Ureter (tissue), 1 donor: ENCODE measurements around the gene KCNH1. TPM values are rescaled to one million over a fixed set of nuclear protein-coding genes. Genes with fewer than 3 reads are reported as not detected.

Source experiments
- DNase-seq: peaks from one replicate; pipeline ENCODE4 v3.0.0-alpha.2; 2020; ENCODE audit warnings: low spot score
- total RNA-seq: library from RNA; stranded (reverse); gene quantifications from one replicate; pipeline ENCODE4 v1.2.4, GENCODE V29; 2023
- donor health status: DM: yes; HTN: yes; CAD: no.

The KCNH1 gene
- 0.86 TPM for total RNA-seq

- DNase-seq = peak; percentile 74
Measured at GRCh38 chr1:211133836-211134669, at the start of gene KCNH1. Gene KCNH1 (minus strand): TSS chr1:211134148. CDS start chr1:211133945, 203 bp downstream.

- DNase-seq = no peak
Measured at GRCh38 chr1:211182746-211183145, 48.8 kb upstream of the KCNH1 start.

GRCh38 chr1:211174375-211174774, 40.4 kb upstream of the KCNH1 start:
- DNase-seq = no peak

- no peak for DNase-seq
Measured at GRCh38 chr1:211172657-211173056, 38.7 kb upstream of the KCNH1 start.

GRCh38 chr1:211169353-211169752, 35.4 kb upstream of the KCNH1 start:
- no peak for DNase-seq

GRCh38 chr1:211158866-211159265, 24.9 kb upstream of the KCNH1 start:
- no peak for DNase-seq

- no peak for DNase-seq
Measured at GRCh38 chr1:211155040-211155439, 21.1 kb upstream of the KCNH1 start.

- DNase-seq = no peak
Measured at GRCh38 chr1:211153932-211154331, 20.0 kb upstream of the KCNH1 start.

GRCh38 chr1:211148366-211148765, 14.4 kb upstream of the KCNH1 start:
- DNase-seq = no peak

GRCh38 chr1:211145944-211146343, 12.0 kb upstream of the KCNH1 start:
- DNase-seq = peak; percentile 72

GRCh38 chr1:211135342-211135950, 1.5 kb upstream of the KCNH1 start:
- no peak for DNase-seq

GRCh38 chr1:211133393-211133835, 534 bp downstream of the KCNH1 start:
- DNase-seq = no peak

- DNase-seq = no peak
Measured at GRCh38 chr1:211132721-211133392, 1.1 kb downstream of the KCNH1 start.

GRCh38 chr1:211129776-211130175, 4.2 kb downstream of the KCNH1 start:
- no peak for DNase-seq

GRCh38 chr1:211127166-211127565, 6.8 kb downstream of the KCNH1 start:
- DNase-seq = no peak

- DNase-seq = no peak
Measured at GRCh38 chr1:211126622-211127021, 7.3 kb downstream of the KCNH1 start.

- no peak for DNase-seq
Measured at GRCh38 chr1:211118407-211119102, 15.4 kb downstream of the KCNH1 start.

- DNase-seq = no peak
Measured at GRCh38 chr1:211114446-211114845, 19.5 kb downstream of the KCNH1 start.

- DNase-seq = no peak
Measured at GRCh38 chr1:211113566-211113965, 20.4 kb downstream of the KCNH1 start.

- DNase-seq = no peak
Measured at GRCh38 chr1:211111351-211111750, 22.6 kb downstream of the KCNH1 start.

GRCh38 chr1:211101481-211101880, 32.5 kb downstream of the KCNH1 start:
- no peak for DNase-seq

- DNase-seq = no peak
Measured at GRCh38 chr1:211099393-211099792, 34.6 kb downstream of the KCNH1 start.
